ENCODE data around the gene AHR. TPM values are rescaled to one million over a fixed set of nuclear protein-coding genes. Genes with fewer than 3 reads are reported as not detected.

Gene AHR
- 20.9 TPM for total RNA-seq

GRCh38 chr7:17298102-17298839 lies at the start of gene AHR:
Gene AHR, plus strand, starts transcription at chr7:17298652. Its CDS starts 613 bp downstream, at chr7:17299265.
- DNase-seq, result peak; percentile 91

GRCh38 chr7:17253885-17254284 lies 44.6 kb upstream of the AHR start:
- DNase-seq, result no peak

DNA sequence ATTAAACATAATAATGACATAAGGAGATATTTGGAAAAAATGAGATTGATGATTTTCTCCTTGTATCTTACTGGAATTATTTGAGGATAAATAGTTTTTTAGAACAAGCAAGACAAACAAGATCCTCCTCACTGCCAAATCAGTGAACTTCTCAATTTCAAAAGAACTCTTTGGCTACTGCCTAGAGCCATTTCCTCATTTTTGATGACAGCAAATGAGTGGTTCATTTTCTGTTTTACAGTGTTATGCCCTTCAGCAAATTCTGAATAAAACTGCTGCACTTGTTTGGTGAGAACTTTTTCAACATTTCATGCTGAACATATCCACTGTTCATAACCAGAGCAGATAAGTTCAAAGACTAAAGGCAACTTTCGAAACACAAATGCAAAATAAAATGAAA lies 42.5 kb upstream of the AHR start:
- DNase-seq, result no peak

DNA sequence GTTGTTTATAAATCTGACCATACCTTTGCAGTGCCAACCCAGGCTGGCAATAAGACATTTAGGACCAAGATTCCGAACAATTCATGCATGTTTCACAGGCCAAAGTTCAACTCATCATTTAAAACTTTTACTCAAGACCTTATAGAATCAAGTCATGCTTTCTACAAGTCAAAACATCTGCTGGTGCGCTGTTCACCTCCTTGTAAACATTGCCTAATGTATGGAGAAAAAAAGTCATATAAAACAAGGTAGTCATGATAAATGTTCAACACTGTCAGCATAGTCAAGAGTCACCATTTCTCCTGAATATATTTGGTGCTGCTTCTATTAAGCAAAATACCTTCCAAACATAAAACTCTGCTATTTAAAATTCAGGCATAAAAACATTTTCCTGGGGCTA lies 42.1 kb upstream of the AHR start:
- DNase-seq, result no peak

DNA sequence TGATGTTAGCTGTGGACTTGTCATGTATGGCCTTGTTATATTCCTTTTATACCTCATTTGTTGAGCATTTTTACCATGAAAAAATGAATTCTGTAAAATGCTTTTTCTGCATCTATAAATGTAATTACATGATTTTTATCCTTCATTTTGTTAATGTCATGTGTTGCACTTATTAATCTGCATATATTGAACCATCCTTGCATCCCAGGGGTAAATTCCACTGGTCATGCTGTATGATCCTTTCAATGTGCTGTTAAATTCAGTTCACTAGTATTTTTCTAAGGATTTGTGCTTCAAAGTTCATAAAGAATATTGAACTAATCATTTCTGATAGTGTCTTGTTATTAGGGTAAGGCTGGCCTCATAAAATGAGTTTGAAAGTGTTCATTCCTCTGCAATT lies 31.9 kb upstream of the AHR start:
- no peak for DNase-seq

- DNase-seq, result no peak
Observed at GRCh38 chr7:17269341-17270221, 28.9 kb upstream of the AHR start.

- no peak for DNase-seq
Observed at GRCh38 chr7:17274551-17275245, 23.8 kb upstream of the AHR start.

- no peak for DNase-seq
Observed at GRCh38 chr7:17275749-17276671, 22.4 kb upstream of the AHR start.

- no peak for DNase-seq
Observed at GRCh38 chr7:17279061-17279460, 19.4 kb upstream of the AHR start.

GRCh38 chr7:17289074-17289645 lies 9.3 kb upstream of the AHR start:
- no peak for DNase-seq

DNA sequence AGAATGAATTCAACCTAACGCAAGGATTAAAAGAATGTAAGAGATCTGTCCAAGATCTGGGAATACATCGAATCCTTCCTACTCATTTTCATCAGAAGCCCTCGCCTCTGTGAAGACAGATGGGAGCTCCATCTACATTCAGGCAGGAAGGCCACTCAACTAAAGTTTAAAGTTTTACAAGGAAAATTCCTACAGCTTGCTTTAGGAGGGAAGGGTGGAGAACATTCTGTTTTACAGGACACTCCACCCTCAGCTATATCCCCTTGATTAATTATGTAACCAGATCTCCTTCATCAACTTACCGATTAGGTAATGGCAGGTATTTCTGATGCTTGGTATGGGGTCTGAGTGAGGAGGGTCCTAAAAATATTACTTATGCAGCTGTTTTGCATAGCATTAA lies 5.6 kb upstream of the AHR start:
- no peak for DNase-seq

- no peak for DNase-seq
Observed at GRCh38 chr7:17293481-17293880, 5.0 kb upstream of the AHR start.

GRCh38 chr7:17297243-17297642 lies 1.2 kb upstream of the AHR start:
- no peak for DNase-seq

- DNase-seq, result peak; percentile 19
Observed at GRCh38 chr7:17298840-17299482, 509 bp downstream of the AHR start.

DNA sequence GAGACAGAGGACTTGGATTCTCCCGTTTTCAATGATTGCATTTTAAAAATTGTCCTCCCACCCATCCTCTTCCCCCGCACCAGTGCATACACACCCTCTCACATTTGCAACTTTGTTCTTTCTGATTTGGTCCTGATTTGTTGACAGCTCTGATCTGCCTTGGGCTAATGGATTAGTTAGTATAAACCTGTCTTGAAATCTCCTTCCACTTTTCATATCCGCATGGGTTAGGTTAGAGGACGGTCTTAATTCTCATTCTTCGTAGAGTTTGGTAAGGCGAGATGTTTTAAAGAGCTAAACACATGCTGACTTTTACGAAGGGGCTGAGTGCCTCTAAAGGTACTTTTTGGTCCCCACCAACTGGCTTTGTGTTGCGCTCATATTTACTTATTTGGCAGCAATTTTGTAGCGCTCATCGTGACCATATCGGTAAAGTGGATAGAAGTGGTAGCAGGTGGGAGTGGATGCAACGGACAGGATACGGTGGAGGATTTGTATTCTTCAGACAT lies 1.1 kb downstream of the AHR start:
- no peak for DNase-seq

- no peak for DNase-seq
Observed at GRCh38 chr7:17300012-17300411, 1.6 kb downstream of the AHR start.

DNA sequence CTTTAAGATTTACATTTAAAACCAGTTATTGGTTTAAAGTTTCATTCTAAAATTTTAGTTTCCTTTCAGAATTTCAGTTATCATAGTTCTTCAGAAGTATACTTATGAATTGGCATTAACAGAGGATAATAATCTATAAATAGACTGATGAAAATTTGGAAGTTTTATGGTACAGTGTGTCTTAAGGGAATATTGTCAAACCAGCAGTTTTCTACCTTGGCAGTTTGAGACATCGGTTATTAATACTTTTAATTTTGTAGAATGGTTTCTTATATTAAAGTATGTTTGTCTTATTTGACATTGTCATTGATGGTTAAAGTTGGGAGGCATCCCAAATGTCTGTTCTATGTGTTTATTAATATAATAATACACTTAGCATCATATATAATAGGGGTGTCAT lies 2.0 kb downstream of the AHR start:
- no peak for DNase-seq

DNA sequence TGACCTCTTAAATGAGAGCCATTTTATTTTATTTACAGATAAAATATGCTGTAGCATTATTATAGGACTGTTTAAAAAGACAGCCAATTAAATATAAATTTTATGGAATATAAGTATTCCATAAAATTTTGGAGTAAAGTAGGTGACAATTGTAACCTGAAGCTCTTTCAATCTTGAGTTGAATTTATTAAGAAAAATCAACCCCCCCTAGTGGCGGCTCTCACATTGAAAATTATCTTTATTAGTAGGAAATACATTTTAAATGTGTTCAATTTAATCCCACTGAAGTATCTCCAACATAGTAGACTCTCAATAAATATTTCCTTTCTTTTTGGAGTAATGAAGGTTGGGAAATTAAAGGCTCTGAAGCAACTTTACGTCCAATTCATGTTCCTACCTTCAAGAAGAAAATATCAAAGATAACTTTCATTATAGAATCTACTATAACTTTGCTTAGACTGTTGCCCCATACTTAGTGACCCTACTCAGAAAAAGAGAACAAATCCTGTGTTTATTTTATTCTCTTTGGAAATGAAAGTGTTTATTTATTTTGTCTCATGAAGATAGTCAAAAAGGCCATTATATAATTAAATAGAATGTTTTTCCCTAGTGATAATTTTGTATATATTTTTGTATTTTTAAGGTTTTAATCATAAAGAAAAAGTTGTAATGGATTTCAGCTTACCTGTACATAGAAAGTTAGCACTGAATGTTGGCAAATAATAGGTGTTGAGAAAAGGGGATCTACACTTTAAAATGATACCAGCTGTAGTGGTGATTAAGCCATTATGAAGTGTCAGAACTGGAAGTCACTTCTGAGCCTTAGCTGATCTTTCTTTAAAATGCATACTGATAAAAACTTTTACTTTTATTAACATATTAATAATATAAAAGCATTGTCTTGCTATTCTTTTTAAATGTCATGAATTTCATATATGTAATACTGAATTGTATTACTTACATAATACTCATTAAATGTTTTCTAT lies 3.3 kb downstream of the AHR start:
- DNase-seq, result no peak

DNA sequence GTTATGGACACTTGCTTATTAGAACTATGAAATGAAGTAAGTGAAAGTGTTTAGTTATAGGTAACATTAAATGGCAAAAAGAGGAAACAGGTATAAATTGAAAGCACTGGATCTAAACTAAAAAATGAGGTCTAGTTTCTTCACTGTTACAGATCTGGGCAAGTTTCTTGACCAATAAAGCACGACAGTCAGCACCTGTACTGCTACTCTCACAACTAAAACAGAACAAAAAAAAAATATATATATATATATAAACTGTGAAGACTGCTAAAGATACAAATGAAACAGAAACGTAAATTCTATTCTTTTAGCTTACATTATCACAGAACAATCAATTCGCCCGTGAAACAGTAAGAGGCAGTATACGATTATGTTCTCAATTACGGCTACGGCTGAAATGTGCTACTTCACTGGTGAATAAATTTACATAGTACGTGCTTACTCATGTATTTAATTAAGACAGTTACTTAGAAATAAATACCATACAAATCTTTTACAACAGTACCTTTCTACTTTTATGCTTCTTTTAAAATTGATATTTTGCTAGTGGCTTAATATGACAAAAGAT lies 4.2 kb downstream of the AHR start:
- no peak for DNase-seq
